WTC11 (cell line): ENCODE data around the gene GAREM2. TPM values are rescaled to one million over a fixed set of nuclear protein-coding genes. Genes with fewer than 3 reads are reported as not detected.

Source experiments
- ATAC-seq: fragments of 200-7000 bp; cut with Tn5 transposase; 2 replicates; pipeline ENCODE4 v1.10.0; 2021; ENCODE audit warnings: mild to moderate bottlenecking, moderate library complexity
- CTCF ChIA-PET: fragments of 300-600 bp; sonication (Branson Sonifier 250); formaldehyde crosslinking; loops from one replicate; lab custom pipeline; 2021; ENCODE audit warnings: antibody characterized with exemption; lab: Charles Lee
- POLR2A ChIA-PET: fragments of 350-600 bp; sonication (Branson Sonifier 250); formaldehyde crosslinking; loops from one replicate; lab custom pipeline; 2021; ENCODE audit warnings: antibody characterized with exemption; lab: Charles Lee
- DNase-seq: peaks from one replicate; pipeline ENCODE4 v3.0.0; 2021; ENCODE audit warnings: low spot score
- H3K27ac Mint-ChIP-seq: 2 replicates; pipeline ENCODE4 v1.8.0; 2021; ENCODE audit warnings: mixed read lengths
- H3K27me3 Mint-ChIP-seq: 2 replicates; pipeline ENCODE4 v1.8.0; 2021; ENCODE audit warnings: low read depth, mild to moderate bottlenecking, moderate library complexity, mixed read lengths
- H3K36me3 Mint-ChIP-seq: 2 replicates; pipeline ENCODE4 v1.8.0; 2021; ENCODE audit warnings: mixed read lengths
- H3K4me1 Mint-ChIP-seq: 2 replicates; pipeline ENCODE4 v1.8.0; 2022; ENCODE audit warnings: mixed read lengths
- H3K4me3 Mint-ChIP-seq: 2 replicates; pipeline ENCODE4 v1.8.0; 2021; ENCODE audit warnings: mild to moderate bottlenecking, moderate library complexity, mixed read lengths
- H3K9me3 Mint-ChIP-seq: 2 replicates; pipeline ENCODE4 v1.8.0; 2021; ENCODE audit warnings: mixed read lengths
- CREM ChIP-seq: sonication (generic); formaldehyde crosslinking; IDR thresholded peaks from 2 replicates; pipeline ENCODE4 v1.8.1; 2022; ENCODE audit warnings: mild to moderate bottlenecking, missing genetic modification reagents, moderate library complexity
- FOXJ3 ChIP-seq: sonication (generic); formaldehyde crosslinking; IDR thresholded peaks from 2 replicates; pipeline ENCODE4 v1.9.0; 2021; ENCODE audit warnings: missing genetic modification reagents, mild to moderate bottlenecking, borderline replicate concordance
- GABPB1 ChIP-seq: sonication (generic); formaldehyde crosslinking; IDR thresholded peaks from 2 replicates; pipeline ENCODE4 v1.8.1; 2023; ENCODE audit warnings: mild to moderate bottlenecking, missing genetic modification reagents
- GRHL2 ChIP-seq: fragments of 250-450 bp; sonication (Bioruptor Pico); IDR thresholded peaks from 2 replicates; pipeline ENCODE4 v1.8.0; 2022; ENCODE audit warnings: mild to moderate bottlenecking, moderate library complexity; ENCODE audit not compliant: insufficient replicate concordance, severe bottlenecking
- KAT7 ChIP-seq: sonication (generic); formaldehyde crosslinking; IDR thresholded peaks from 2 replicates; pipeline ENCODE4 v1.8.1; 2023; ENCODE audit warnings: missing genetic modification reagents, mild to moderate bottlenecking, borderline replicate concordance
- MYBL2 ChIP-seq: sonication (generic); formaldehyde crosslinking; IDR thresholded peaks from 2 replicates; pipeline ENCODE4 v1.8.1; 2023; ENCODE audit warnings: mild to moderate bottlenecking, moderate library complexity, missing genetic modification reagents
- total RNA-seq: library from RNA; stranded (reverse); gene quantifications from 3 replicates; pipeline ENCODE4 v1.2.3, GENCODE V29; 2021

GAREM2 gene
- total RNA-seq, 1 experiment from 2014 or later, result 17.4 TPM

DNA sequence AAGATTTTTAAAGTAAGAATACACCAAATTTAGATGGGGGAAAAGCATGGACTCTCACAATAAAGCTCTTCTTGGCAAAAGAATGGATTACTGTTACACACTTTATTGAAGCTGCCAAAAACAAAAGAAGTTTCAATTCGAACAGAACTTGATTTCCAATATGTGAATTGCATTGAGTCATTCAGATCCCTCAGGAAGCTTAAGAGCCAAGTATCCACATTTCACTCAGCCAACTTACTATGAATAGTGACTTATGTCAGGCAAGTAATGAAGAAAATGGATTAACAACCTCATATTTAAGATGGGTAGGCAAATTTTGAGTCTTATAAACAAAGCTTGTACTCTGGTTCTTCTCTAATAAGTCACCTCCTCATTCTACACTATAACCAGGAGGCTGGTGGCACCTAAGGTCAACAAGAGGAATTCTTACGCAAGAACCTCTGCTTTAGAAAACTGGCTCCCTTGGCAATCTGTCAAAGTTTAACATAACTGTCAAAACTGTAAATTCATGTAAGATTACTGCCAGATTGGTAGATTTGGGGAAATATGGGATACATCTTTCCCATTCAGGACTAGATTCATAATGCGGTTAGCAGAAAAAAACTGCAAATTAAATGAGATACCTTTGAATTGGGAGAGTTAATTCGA, 65.5 kb downstream of the GAREM2 start:
- Mint-ChIP-seq H3K9me3 (no peaks in the 10 kb centered on the region), H3K27me3 (no peaks in the 10 kb centered on the region), H3K27ac (no peak overlapping the region), H3K4me3 (no peak overlapping the region), H3K36me3 (peaks cover 34% of the 10 kb centered on the region), H3K4me1 (peaks cover 18% of the 10 kb centered on the region)
- POLR2A ChIA-PET, result no interaction called here
- CTCF ChIA-PET, result interaction anchor here (0.8 kb wide), 1 partner anchor 302 kb away, joined by 3 read pairs; no protein-coding TSS in a partner anchor
- no peak for ATAC-seq
- TF ChIP-seq MYBL2 (no peak), KAT7 (CRISPR knock-in tag) (no peak), GRHL2 (CRISPR knock-in tag) (no peak), FOXJ3 (CRISPR knock-in tag) (no peak), CREM (CRISPR knock-in tag) (no peak), GABPB1 (CRISPR knock-in tag) (peak; percentile 69)
- DNase-seq, result no peak

Other genes starting within 250 kb of the GAREM2 start
- 48.1 to 60.1 TPM (median 55.8 TPM) in 3 replicates for gene KIF3C, start 190.6 kb upstream of the GAREM2 start, total RNA-seq
- 127 to 142 TPM (median 132 TPM) in 3 replicates for gene RAB10, start 139.0 kb upstream of the GAREM2 start, total RNA-seq
- 118 to 123 TPM (median 121 TPM) in 3 replicates for gene HADHA, start 71.5 kb downstream of the GAREM2 start, total RNA-seq
- 59.8 to 64.5 TPM (median 60.7 TPM) in 3 replicates for gene HADHB, start 71.9 kb downstream of the GAREM2 start, total RNA-seq
- gene SELENOI, start 173.1 kb downstream of the GAREM2 start, total RNA-seq, result 39.3 to 53.1 TPM (median 45.2 TPM) in 3 replicates
- gene ADGRF3, start 173.7 kb downstream of the GAREM2 start, total RNA-seq, result 0.18 to 0.48 TPM (median 0.25 TPM) in 3 replicates
- 0.55 TPM in 1 of 3 replicates, not detected in the others for gene DRC1, start 228.8 kb downstream of the GAREM2 start, total RNA-seq